ENCODE data around the gene NUDCD2. TPM values are rescaled to one million over a fixed set of nuclear protein-coding genes. Genes with fewer than 3 reads are reported as not detected.

NUDCD2 gene
- total and polyA plus RNA-seq, 9 of the 15 experiments (the other 6 are each of a cell fraction or from before 2014, with no cell fraction given) = 14.6 to 76.9 (median 32.5) TPM

DNA sequence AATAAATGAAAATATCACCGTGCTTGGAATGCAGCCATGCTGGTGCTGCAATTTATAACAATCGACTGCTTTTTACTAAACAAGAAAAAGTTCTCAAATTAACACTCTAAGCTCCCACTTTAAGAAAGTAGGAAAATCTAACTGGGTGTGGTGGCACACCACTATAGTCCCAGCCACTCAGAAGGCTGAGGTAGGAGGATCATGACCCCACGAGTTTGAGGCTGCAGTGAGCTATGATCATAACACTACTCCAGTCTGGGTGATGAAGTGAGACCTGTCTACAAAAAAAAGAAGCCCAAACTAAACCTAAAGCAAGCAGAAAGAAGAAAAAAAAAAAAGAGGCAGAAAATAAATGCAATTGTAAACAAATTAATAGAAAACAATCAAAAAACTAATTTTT lies 12.0 kb downstream of the NUDCD2 start:
- Histone ChIP-seq H3K27ac (ENCODE audit: extremely low read depth, low read depth, low read length) (no peak overlapping the region), H3K36me3 (ENCODE audit: control insufficient read depth, insufficient read depth, low read length) (peaks cover 84% of the 10 kb centered on the region), H2AFZ (ENCODE audit: low read depth, low read length) (no peak overlapping the region), H3K9me3 (replicated peaks; ENCODE audit: control insufficient read depth, insufficient read depth, low read depth, low read length) (no peaks in the 10 kb centered on the region), H3K9me1 (ENCODE audit: control insufficient read depth, insufficient read depth, low read length) (no peaks in the 10 kb centered on the region), H3K4me2 (ENCODE audit: insufficient read depth, low read length) (no peak overlapping the region), H3K9ac (ENCODE audit: insufficient read depth in 1 of 2, low read depth in 2 of 2, low read length in 2 of 2) (no peak overlapping the region), H3K4me1 (replicated peaks in 1 of 2; ENCODE audit: control insufficient read depth in 2 of 2, insufficient read depth in 2 of 2, low read length in 2 of 2) (no peaks in the 10 kb centered on the region), H4K20me1 (replicated peaks; ENCODE audit: control insufficient read depth, insufficient read depth, low read length) (no peaks in the 10 kb centered on the region), H3K79me2 (ENCODE audit: control insufficient read depth, insufficient read depth, low read length) (peaks cover 16% of the 10 kb centered on the region; the same call in 2 of the 3 replicates), H3K4me3 (no peak overlapping the region), H3K27me3 (ENCODE audit: control insufficient read depth in 2 of 2, insufficient read depth in 2 of 2, low read length in 2 of 2) (no peaks in the 10 kb centered on the region)
- TF ChIP-seq XRCC4 (IDR thresholded peaks at IDR 0.05; ENCODE audit: extremely low read depth, insufficient read depth, insufficient read length) = no peak
- peak; percentile 16 for TF ChIP-seq POLR2B (IDR thresholded peaks at IDR 0.05; ENCODE audit: low read depth, partially characterized antibody)
- no peak for TF ChIP-seq ZNF609 (CRISPR knock-in tag; IDR thresholded peaks at IDR 0.05; ENCODE audit: borderline replicate concordance)
- TF ChIP-seq TBP (optimal IDR thresholded peaks at IDR 0.05; ENCODE audit: low read depth, low read length) = no peak
- in situ Hi-C loops (cut with MboI) = no loop called here
- intact Hi-C loops (cut with micrococcal nuclease) = no loop called here
- 0 out of 3 replicates have a peak, but pooled peaks have one; percentile 17 for ATAC-seq
- CTCF ChIA-PET (ENCODE audit: low intra/inter-chr PET ratio) = no interaction called here
- 72% methylated on average over 3 of the region's 3 CpGs for WGBS (ENCODE audit: insufficient coverage, low coverage, missing lambda C conversion rate)
- POLR2A ChIA-PET = interaction anchor here (1.2 to 4.5 kb wide), 2 partner anchors 10 to 12 kb away, joined by 3 to 43 read pairs; partner anchors contain the start of genes CCNG1, HMMR and NUDCD2
- BruUV-seq (replicated peaks) = no TSS peak
- no peak for FAIRE-seq
- no peak for DNase-seq (ENCODE audit: extremely low read depth in 1 of 4, low spot score in 3 of 4)

Measured in K562 (cell line).